Measurements from ENCODE around the gene ROBO3.

DNA sequence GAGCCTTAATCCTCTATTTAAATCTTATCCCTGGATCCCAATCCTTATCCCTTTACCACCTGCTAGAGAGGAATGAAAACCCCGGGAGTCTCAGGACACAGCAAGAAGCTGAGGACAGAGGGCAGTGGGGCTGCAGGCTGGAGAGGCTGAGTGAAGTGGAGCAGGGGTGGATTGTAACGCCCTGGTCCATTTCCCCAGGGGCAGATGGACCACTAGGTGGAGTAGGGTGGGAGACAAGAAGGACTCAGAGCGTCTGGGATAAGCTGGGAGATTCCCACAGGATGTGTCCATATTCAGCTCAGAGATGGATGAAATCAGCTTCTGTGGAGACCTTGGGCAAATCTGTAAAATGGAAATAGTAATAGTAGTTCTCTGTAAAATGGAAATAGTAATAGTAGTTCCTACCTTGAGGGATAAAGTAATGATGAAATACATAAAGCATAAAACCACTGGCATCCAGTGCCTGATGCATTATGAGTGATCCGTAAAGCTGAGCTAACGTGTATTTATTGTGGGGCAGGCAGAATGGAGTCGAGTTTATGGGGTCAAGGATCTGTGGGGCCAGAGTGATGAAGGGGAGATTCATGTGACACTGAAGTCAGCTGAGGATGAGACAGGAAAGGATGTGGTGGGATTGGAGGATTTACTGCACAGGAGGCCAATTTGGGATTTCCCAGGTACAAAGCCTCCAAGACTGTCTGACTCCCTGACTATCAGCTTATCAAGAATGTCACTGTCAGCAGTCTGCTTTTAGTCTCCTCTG is 34.3 kb downstream of the ROBO3 start:
- TF ChIP-seq, protein P1, sequence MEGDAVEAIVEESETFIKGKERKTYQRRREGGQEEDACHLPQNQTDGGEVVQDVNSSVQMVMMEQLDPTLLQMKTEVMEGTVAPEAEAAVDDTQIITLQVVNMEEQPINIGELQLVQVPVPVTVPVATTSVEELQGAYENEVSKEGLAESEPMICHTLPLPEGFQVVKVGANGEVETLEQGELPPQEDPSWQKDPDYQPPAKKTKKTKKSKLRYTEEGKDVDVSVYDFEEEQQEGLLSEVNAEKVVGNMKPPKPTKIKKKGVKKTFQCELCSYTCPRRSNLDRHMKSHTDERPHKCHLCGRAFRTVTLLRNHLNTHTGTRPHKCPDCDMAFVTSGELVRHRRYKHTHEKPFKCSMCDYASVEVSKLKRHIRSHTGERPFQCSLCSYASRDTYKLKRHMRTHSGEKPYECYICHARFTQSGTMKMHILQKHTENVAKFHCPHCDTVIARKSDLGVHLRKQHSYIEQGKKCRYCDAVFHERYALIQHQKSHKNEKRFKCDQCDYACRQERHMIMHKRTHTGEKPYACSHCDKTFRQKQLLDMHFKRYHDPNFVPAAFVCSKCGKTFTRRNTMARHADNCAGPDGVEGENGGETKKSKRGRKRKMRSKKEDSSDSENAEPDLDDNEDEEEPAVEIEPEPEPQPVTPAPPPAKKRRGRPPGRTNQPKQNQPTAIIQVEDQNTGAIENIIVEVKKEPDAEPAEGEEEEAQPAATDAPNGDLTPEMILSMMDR (IDR thresholded peaks at IDR 0.05; ENCODE audit: borderline replicate concordance, extremely low read depth, low read length, poor library complexity, severe bottlenecking): no peak
- TF ChIP-seq EZH2 (IDR thresholded peaks at IDR 0.05; ENCODE audit: borderline replicate concordance, low read depth, low read length, severe bottlenecking): no peak

All from DND-41 (cell line).